T-cell (primary cell): Measurements from ENCODE around the gene CCS. TPM values are rescaled to one million over a fixed set of nuclear protein-coding genes. Genes with fewer than 3 reads are reported as not detected.
"Not testable (repeated sequence)": the region's sequence is repeated elsewhere in the genome, so short reads cannot be mapped to it uniquely, and the experiment has no call there.

Experiments used
- ATAC-seq, 4 experiments: fragments of 200-7000 bp in 3 of 4; fragments of 150-1000 bp in 1 of 4; cut with Tn5 transposase; replicated peaks in 1 of 4; 1 replicate in 3 of 4; 2 replicates in 1 of 4; pipeline ENCODE4 v1.10.0; 2021; ENCODE audit warnings: moderate library complexity in 3 of 4, mild to moderate bottlenecking in 2 of 4, moderate number of reproducible peaks in 1 of 4
- CTCF ChIA-PET, 2 donors: fragments of 300-600 bp; sonication (Branson Sonifier 250); formaldehyde crosslinking; loops; one replicate each; lab custom pipeline; 2022; ENCODE audit warnings: antibody characterized with exemption in 2 of 2; lab: Charles Lee
- POLR2A ChIA-PET, 2 donors: fragments of 300-600 bp; sonication (Branson Sonifier 250); formaldehyde crosslinking; loops; one replicate each; lab custom pipeline; 2022; ENCODE audit warnings: antibody characterized with exemption in 2 of 2; lab: Charles Lee
- DNase-seq, 35 experiments: peaks; one replicate each; pipeline versions ENCODE4 v3.0.0 to v3.0.0-alpha.2; 2013 to 2023
- H3K27ac ChIP-seq: one replicate; pipeline ENCODE4 v1.5.1; 2013; ENCODE audit warnings: low read length
- H3K27me3 ChIP-seq, 2 experiments: replicated peaks in 1 of 2; 1 replicate in 1 of 2; 2 replicates in 1 of 2; pipeline versions ENCODE4 v1.6.1 to v1.7.0; 2013; ENCODE audit warnings: low read length in 1 of 2, mixed read lengths in 1 of 2; ENCODE audit not compliant: control insufficient read depth in 2 of 2, insufficient read depth in 2 of 2; ENCODE audit errors: extremely low read depth in 1 of 2
- H3K36me3 ChIP-seq, 2 donors: 1 replicate in 1 of 2; 2 replicates in 1 of 2; pipeline versions ENCODE4 v1.6.1 to v1.7.0; 2013; ENCODE audit warnings: low read length in 1 of 2; ENCODE audit not compliant: control insufficient read depth in 2 of 2, insufficient read depth in 1 of 2; ENCODE audit errors: extremely low read depth in 1 of 2
- H3K4me1 ChIP-seq, 2 experiments: 1 replicate in 1 of 2; 2 replicates in 1 of 2; pipeline versions ENCODE4 v1.6.1 to v1.7.0; 2013; ENCODE audit warnings: low read length in 2 of 2, mixed read lengths in 1 of 2; ENCODE audit not compliant: insufficient read depth in 2 of 2, control insufficient read depth in 1 of 2; ENCODE audit errors: extremely low read depth in 1 of 2
- H3K4me3 ChIP-seq, 2 donors: 1 replicate in 1 of 2; 2 replicates in 1 of 2; pipeline versions ENCODE4 v1.5.1 to v1.7.0; 2013; ENCODE audit warnings: mild to moderate bottlenecking in 2 of 2, low read length in 1 of 2, moderate library complexity in 1 of 2; ENCODE audit not compliant: control insufficient read depth in 1 of 2; ENCODE audit errors: extremely low read depth in 1 of 2
- H3K9me3 ChIP-seq: 2 replicates; pipeline ENCODE4 v1.7.0; 2013
- H3K27ac Mint-ChIP-seq, 2 donors: one replicate each; pipeline ENCODE4 v1.8.0; 2020 to 2021; ENCODE audit warnings: mild to moderate bottlenecking in 2 of 2, mixed read lengths in 2 of 2
- H3K27me3 Mint-ChIP-seq, 2 donors: one replicate each; pipeline ENCODE4 v1.8.0; 2021 to 2022; ENCODE audit warnings: mixed read lengths in 2 of 2
- H3K36me3 Mint-ChIP-seq: one replicate; pipeline ENCODE4 v1.8.0; 2021; ENCODE audit warnings: mixed read lengths
- H3K4me1 Mint-ChIP-seq, 3 donors: one replicate each; pipeline ENCODE4 v1.8.0; 2020 to 2022; ENCODE audit warnings: mixed read lengths in 3 of 3, mild to moderate bottlenecking in 1 of 3
- H3K4me3 Mint-ChIP-seq, 3 donors: one replicate each; pipeline ENCODE4 v1.8.0; 2020 to 2022; ENCODE audit warnings: mild to moderate bottlenecking in 3 of 3, mixed read lengths in 3 of 3, moderate library complexity in 3 of 3
- H3K9me3 Mint-ChIP-seq, 3 donors: one replicate each; pipeline ENCODE4 v1.8.0; 2020 to 2022; ENCODE audit warnings: mixed read lengths in 3 of 3
- WGBS: methylation state at CpG from one replicate; pipeline ENCODE4 v1.1.5; 2013; ENCODE audit warnings: missing lambda C conversion rate; ENCODE audit not compliant: insufficient coverage; 5-methylcytosine and 5-hydroxymethylcytosine counted together
- total RNA-seq, 35 experiments: library from RNA in 6 of 35; stranded (reverse) in 6 of 35; fragments of 120-200 nt in 1 of 35; gene quantifications; one replicate each; pipeline versions ENCODE4 v1.2.1 to v1.2.4 and lab custom pipeline; 2013 to 2026

CCS gene
- total RNA-seq, 5 donors from 2014 or later (not counting 1 experiment from before 2014, with no cell fraction given) = 32.3 to 69.5 (median 58.3) TPM

GRCh38 chr11:66580803-66581202, 12.2 kb upstream of the CCS start:
- WGBS = 64% methylated on average over 5 of the region's 5 CpGs
- H3K27me3 Mint-ChIP-seq = peaks cover 5 to 7% of the 10 kb centered on the region in 2 donors
- H3K36me3 ChIP-seq = no peaks in the 10 kb centered on the region
- H3K9me3 ChIP-seq = no peaks in the 10 kb centered on the region
- H3K27me3 ChIP-seq = peaks cover 0 to 14% of the 10 kb centered on the region in 2 experiments
- DNase-seq (no peak), ATAC-seq (no peak)
- ChIA-PET CTCF (interaction anchor here (0.9 to 3.5 kb wide), 4 partner anchors 10 to 98 kb away, joined by 3 to 22 read pairs (median 4); partner anchors contain the start of gene RBM4B (in 1 of the 2)), POLR2A (no interaction called here)
- peaks cover 6 to 15% (median 10%) of the 10 kb centered on the region in 3 donors for H3K4me1 Mint-ChIP-seq
- H3K4me3 ChIP-seq = no peak overlapping the region
- no peak overlapping the region for H3K27ac Mint-ChIP-seq
- H3K4me3 Mint-ChIP-seq = no peak overlapping the region
- peaks cover 0 to 7% of the 10 kb centered on the region in 2 experiments for H3K4me1 ChIP-seq
- H3K9me3 Mint-ChIP-seq = peaks cover 0 to 10% (median 0%) of the 10 kb centered on the region in 3 donors
- no peaks in the 10 kb centered on the region for H3K36me3 Mint-ChIP-seq
- no peak overlapping the region for H3K27ac ChIP-seq

- no peaks in the 10 kb centered on the region for H3K36me3 ChIP-seq
- ATAC-seq (no peak), DNase-seq (no peak)
- WGBS = 60% methylated on average over 1 of the region's 3 CpGs
- Mint-ChIP-seq H3K4me1 (peaks cover 6 to 15% (median 10%) of the 10 kb centered on the region in 3 donors), H3K4me3 (no peak overlapping the region), H3K9me3 (peaks cover 0 to 10% (median 0%) of the 10 kb centered on the region in 3 donors), H3K27me3 (peaks cover 1 to 3% of the 10 kb centered on the region in 2 donors), H3K27ac (no peak overlapping the region), H3K36me3 (no peaks in the 10 kb centered on the region)
- H3K27me3 ChIP-seq = peaks cover 0 to 16% of the 10 kb centered on the region in 2 experiments
- POLR2A ChIA-PET = interaction anchor here in 1 of 2 donors (0.6 kb wide), 1 partner anchor 1822 kb away, joined by 4 read pairs; no protein-coding TSS in a partner anchor
- no peaks in the 10 kb centered on the region for H3K9me3 ChIP-seq
- no peak overlapping the region for H3K4me3 ChIP-seq
- CTCF ChIA-PET = interaction anchor here (0.9 to 3.5 kb wide), 4 partner anchors 9 to 97 kb away, joined by 3 to 22 read pairs (median 4); partner anchors contain the start of gene RBM4B (in 1 of the 2)
- no peak overlapping the region for H3K27ac ChIP-seq
- peaks cover 0 to 7% of the 10 kb centered on the region in 2 experiments for H3K4me1 ChIP-seq
These were observed 11.7 kb upstream of the CCS start for GRCh38 chr11:66581261-66581660.

GRCh38 chr11:66582565-66583147, 10.3 kb upstream of the CCS start:
- CTCF ChIA-PET, H3K27ac Mint-ChIP-seq, H3K27me3 Mint-ChIP-seq, H3K36me3 Mint-ChIP-seq, H3K9me3 Mint-ChIP-seq, H3K9me3 ChIP-seq, H3K4me1 ChIP-seq, H3K4me3 Mint-ChIP-seq, POLR2A ChIA-PET, ATAC-seq, DNase-seq, H3K27ac ChIP-seq, H3K36me3 ChIP-seq, H3K4me3 ChIP-seq: not testable (repeated sequence)
- H3K27me3 ChIP-seq = peaks cover 0 to 15% of the 10 kb centered on the region in 2 experiments
- peaks cover 6 to 15% (median 10%) of the 10 kb centered on the region in 3 donors for H3K4me1 Mint-ChIP-seq
- WGBS = 75% methylated on average over 2 of the region's 3 CpGs

GRCh38 chr11:66585447-66585846, 7.5 kb upstream of the CCS start:
- no CpG with 5 or more reads among the region's 1 CpG for WGBS
- H3K27ac ChIP-seq, H3K4me3 Mint-ChIP-seq, H3K27ac Mint-ChIP-seq, H3K36me3 Mint-ChIP-seq, H3K9me3 Mint-ChIP-seq, H3K27me3 ChIP-seq, H3K4me3 ChIP-seq, ATAC-seq, H3K9me3 ChIP-seq, CTCF ChIA-PET, H3K4me1 Mint-ChIP-seq, POLR2A ChIA-PET, H3K36me3 ChIP-seq, H3K4me1 ChIP-seq, DNase-seq, H3K27me3 Mint-ChIP-seq: not testable (repeated sequence)

- POLR2A ChIA-PET = no interaction called here
- Mint-ChIP-seq H3K27ac (no peak overlapping the region), H3K4me3 (no peak overlapping the region), H3K4me1 (no peaks in the 10 kb centered on the region), H3K36me3 (no peaks in the 10 kb centered on the region), H3K27me3 (no peaks in the 10 kb centered on the region), H3K9me3 (peaks cover 0 to 10% (median 0%) of the 10 kb centered on the region in 3 donors)
- H3K9me3 ChIP-seq = no peaks in the 10 kb centered on the region
- ATAC-seq (no peak), DNase-seq (no peak)
- H3K4me3 ChIP-seq = no peak overlapping the region
- no peak overlapping the region for H3K27ac ChIP-seq
- H3K36me3 ChIP-seq = no peaks in the 10 kb centered on the region
- peaks cover 0 to 9% of the 10 kb centered on the region in 2 experiments for H3K27me3 ChIP-seq
- CTCF ChIA-PET = no interaction called here
- H3K4me1 ChIP-seq = no peaks in the 10 kb centered on the region
- 81% methylated on average over 2 of the region's 2 CpGs for WGBS
These were observed 6.8 kb upstream of the CCS start for GRCh38 chr11:66586136-66586535.

GRCh38 chr11:66589315-66589714, 3.7 kb upstream of the CCS start:
- H3K36me3 Mint-ChIP-seq, ATAC-seq, H3K9me3 Mint-ChIP-seq, H3K4me3 ChIP-seq, H3K27me3 Mint-ChIP-seq, H3K9me3 ChIP-seq, H3K36me3 ChIP-seq, H3K27ac ChIP-seq, DNase-seq, H3K4me3 Mint-ChIP-seq, H3K27ac Mint-ChIP-seq, CTCF ChIA-PET: not testable (repeated sequence)
- peaks cover 5 to 23% of the 10 kb centered on the region in 2 experiments for H3K4me1 ChIP-seq
- H3K4me1 Mint-ChIP-seq = peaks cover 17 to 20% (median 19%) of the 10 kb centered on the region in 3 donors
- no CpG with 5 or more reads among the region's 2 CpGs for WGBS
- H3K27me3 ChIP-seq = peaks cover 0 to 11% of the 10 kb centered on the region in 2 experiments
- POLR2A ChIA-PET = interaction anchor here in 1 of 2 donors (1.1 kb wide), 1 partner anchor 30 kb away, joined by 3 read pairs; no protein-coding TSS in a partner anchor
